GM19099 (cell line): ENCODE results near the gene F2RL3.

Experiments
- POLR2A ChIP-seq: IDR thresholded peaks from 3 replicates; pipeline ENCODE4 v1.6.1; 2011; ENCODE audit warnings: low read depth; ENCODE audit not compliant: insufficient read length; ENCODE audit errors: extremely low read depth

The F2RL3 gene

GRCh38 chr19:16898361-16899015 lies 9.7 kb downstream of the F2RL3 start:
- TF ChIP-seq POLR2A: no peak

GRCh38 chr19:16899566-16900075 lies 10.8 kb downstream of the F2RL3 start:
- no peak for TF ChIP-seq POLR2A

GRCh38 chr19:16901491-16902175 lies 12.8 kb downstream of the F2RL3 start:
- no peak for TF ChIP-seq POLR2A

GRCh38 chr19:16902545-16902944 lies 13.7 kb downstream of the F2RL3 start:
- TF ChIP-seq POLR2A: no peak

GRCh38 chr19:16903347-16903746 lies 14.5 kb downstream of the F2RL3 start:
- TF ChIP-seq POLR2A: no peak

- no peak for TF ChIP-seq POLR2A
Observed at GRCh38 chr19:16904599-16904998, 15.8 kb downstream of the F2RL3 start.

- no peak for TF ChIP-seq POLR2A
Observed at GRCh38 chr19:16908759-16909158, 20.0 kb downstream of the F2RL3 start.

GRCh38 chr19:16911046-16911445 lies 22.2 kb downstream of the F2RL3 start:
- TF ChIP-seq POLR2A: no peak

GRCh38 chr19:16912780-16913179 lies 24.0 kb downstream of the F2RL3 start:
- TF ChIP-seq POLR2A: no peak

- no peak for TF ChIP-seq POLR2A
Observed at GRCh38 chr19:16914421-16914820, 25.6 kb downstream of the F2RL3 start.

- no peak for TF ChIP-seq POLR2A
Observed at GRCh38 chr19:16915135-16915534, 26.3 kb downstream of the F2RL3 start.

- no peak for TF ChIP-seq POLR2A
Observed at GRCh38 chr19:16915734-16916133, 26.9 kb downstream of the F2RL3 start.

GRCh38 chr19:16917401-16917800 lies 28.6 kb downstream of the F2RL3 start:
- no peak for TF ChIP-seq POLR2A

GRCh38 chr19:16919496-16919895 lies 30.7 kb downstream of the F2RL3 start:
- TF ChIP-seq POLR2A: no peak

- TF ChIP-seq POLR2A: no peak
Observed at GRCh38 chr19:16920816-16921529, 32.2 kb downstream of the F2RL3 start.
